ENCODE measurements around the gene SLC27A4. TPM values are rescaled to one million over a fixed set of nuclear protein-coding genes. Genes with fewer than 3 reads are reported as not detected.

SLC27A4 gene
- total and polyA plus RNA-seq, 2 of the 13 experiments (the other 11 are each of a cell fraction or from before 2014, with no cell fraction given), result 10.6 to 18.8 TPM

DNA sequence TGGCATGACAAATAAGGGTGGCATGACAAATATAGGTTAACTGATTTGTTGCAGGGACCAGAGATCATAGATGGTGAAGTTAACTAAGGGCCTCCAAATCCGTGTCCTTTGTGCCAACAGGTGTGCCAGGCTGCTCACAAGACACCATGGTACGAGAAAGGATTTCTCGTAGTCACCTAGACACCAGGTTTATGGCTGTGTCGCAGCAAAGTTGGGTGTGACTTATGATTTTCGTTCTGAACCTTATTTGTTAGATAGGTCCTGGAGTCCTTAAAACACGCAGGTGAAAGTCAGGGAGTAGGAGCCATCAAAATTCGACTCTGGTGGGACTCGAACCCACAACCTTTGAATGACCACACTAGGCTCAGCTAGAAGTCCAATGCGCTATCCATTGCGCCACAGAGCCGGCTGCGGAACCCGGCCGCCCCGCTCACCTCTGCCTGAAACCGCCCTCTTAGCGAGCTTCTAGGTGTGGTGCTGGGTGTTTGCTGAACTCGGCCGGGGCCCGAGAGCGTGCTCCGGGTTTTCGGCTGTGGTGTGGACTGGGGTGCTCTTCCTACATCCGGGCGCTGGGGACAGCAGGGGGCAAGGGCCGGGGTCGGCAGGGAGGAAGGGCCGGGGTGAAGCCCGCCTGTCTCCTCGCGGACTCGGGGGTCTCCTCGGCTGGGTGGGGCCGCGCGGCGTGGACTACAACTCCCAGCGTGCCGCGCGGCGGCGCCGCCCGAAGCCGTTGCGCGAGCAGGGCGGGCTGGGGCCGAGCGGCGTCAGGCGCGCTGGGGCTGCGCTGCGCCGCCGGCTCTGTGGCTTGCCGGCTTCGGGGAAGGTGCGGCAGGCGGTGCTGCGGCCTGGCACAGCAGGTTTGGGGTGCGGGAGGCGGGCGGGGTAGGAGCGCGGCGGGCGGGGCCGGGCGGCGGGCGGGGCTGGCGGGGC, at the start of gene SLC27A4 (continued):
- TF ChIP-seq ZNF790 (CRISPR knock-in tag; IDR thresholded peaks at IDR 0.05; ENCODE audit: borderline replicate concordance), result no peak
- TF ChIP-seq, protein P1, sequence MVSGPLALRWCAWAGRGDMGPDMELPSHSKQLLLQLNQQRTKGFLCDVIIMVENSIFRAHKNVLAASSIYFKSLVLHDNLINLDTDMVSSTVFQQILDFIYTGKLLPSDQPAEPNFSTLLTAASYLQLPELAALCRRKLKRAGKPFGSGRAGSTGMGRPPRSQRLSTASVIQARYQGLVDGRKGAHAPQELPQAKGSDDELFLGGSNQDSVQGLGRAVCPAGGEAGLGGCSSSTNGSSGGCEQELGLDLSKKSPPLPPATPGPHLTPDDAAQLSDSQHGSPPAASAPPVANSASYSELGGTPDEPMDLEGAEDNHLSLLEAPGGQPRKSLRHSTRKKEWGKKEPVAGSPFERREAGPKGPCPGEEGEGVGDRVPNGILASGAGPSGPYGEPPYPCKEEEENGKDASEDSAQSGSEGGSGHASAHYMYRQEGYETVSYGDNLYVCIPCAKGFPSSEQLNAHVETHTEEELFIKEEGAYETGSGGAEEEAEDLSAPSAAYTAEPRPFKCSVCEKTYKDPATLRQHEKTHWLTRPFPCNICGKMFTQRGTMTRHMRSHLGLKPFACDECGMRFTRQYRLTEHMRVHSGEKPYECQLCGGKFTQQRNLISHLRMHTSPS (CRISPR knock-in tag; IDR thresholded peaks at IDR 0.05; ENCODE audit: low read depth), result peak; percentile 27
- TF ChIP-seq, protein P2, sequence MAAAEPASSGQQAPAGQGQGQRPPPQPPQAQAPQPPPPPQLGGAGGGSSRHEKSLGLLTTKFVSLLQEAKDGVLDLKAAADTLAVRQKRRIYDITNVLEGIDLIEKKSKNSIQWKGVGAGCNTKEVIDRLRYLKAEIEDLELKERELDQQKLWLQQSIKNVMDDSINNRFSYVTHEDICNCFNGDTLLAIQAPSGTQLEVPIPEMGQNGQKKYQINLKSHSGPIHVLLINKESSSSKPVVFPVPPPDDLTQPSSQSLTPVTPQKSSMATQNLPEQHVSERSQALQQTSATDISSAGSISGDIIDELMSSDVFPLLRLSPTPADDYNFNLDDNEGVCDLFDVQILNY (CRISPR knock-in tag; conservative IDR thresholded peaks at IDR 0.05), result 0 out of 2 replicates have a peak, but pooled peaks have one; percentile 30
- TF ChIP-seq KMT2B (CRISPR knock-in tag; IDR thresholded peaks at IDR 0.05), result peak; percentile 46; the same call in 1 of the 2 replicates
- TF ChIP-seq ZSCAN30 (CRISPR knock-in tag; IDR thresholded peaks at IDR 0.05), result no peak
- TF ChIP-seq SP2 (CRISPR knock-in tag; IDR thresholded peaks at IDR 0.05), result no peak
- no peak for TF ChIP-seq SRSF1 (optimal IDR thresholded peaks at IDR 0.05; ENCODE audit: low read depth, low read length)
- TF ChIP-seq ZNF670 (CRISPR knock-in tag; IDR thresholded peaks at IDR 0.05; ENCODE audit: borderline replicate concordance), result no peak
- TF ChIP-seq ZNF180 (CRISPR knock-in tag; IDR thresholded peaks at IDR 0.05; ENCODE audit: borderline replicate concordance, low read depth), result no peak
- no peak for TF ChIP-seq ZNF260 (CRISPR knock-in tag; IDR thresholded peaks at IDR 0.05; ENCODE audit: borderline replicate concordance, low read depth)
- TF ChIP-seq HNF4G (IDR thresholded peaks at IDR 0.05; ENCODE audit: borderline replicate concordance, low read depth, low read length), result no peak; the same call in 1 of the 2 replicates
- TF ChIP-seq HNF4G (CRISPR knock-in tag; IDR thresholded peaks at IDR 0.05; ENCODE audit: borderline replicate concordance, low read depth), result no peak; the same call in 1 of the 2 replicates
- TF ChIP-seq ZNF557 (CRISPR knock-in tag; IDR thresholded peaks at IDR 0.05), result no peak
- TF ChIP-seq, protein P3, sequence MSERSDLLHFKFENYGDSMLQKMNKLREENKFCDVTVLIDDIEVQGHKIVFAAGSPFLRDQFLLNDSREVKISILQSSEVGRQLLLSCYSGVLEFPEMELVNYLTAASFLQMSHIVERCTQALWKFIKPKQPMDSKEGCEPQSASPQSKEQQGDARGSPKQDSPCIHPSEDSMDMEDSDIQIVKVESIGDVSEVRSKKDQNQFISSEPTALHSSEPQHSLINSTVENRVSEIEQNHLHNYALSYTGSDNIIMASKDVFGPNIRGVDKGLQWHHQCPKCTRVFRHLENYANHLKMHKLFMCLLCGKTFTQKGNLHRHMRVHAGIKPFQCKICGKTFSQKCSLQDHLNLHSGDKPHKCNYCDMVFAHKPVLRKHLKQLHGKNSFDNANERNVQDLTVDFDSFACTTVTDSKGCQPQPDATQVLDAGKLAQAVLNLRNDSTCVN (CRISPR knock-in tag; IDR thresholded peaks at IDR 0.05; ENCODE audit: borderline replicate concordance), result 0 out of 2 replicates have a peak, but pooled peaks have one; percentile 60
- TF ChIP-seq PHF20 (CRISPR knock-in tag; IDR thresholded peaks at IDR 0.05), result peak; percentile 22; the same call in 1 of the 2 replicates
- TF ChIP-seq KLF13 (CRISPR knock-in tag; IDR thresholded peaks at IDR 0.05), result no peak
- TF ChIP-seq DNMT1 (CRISPR knock-in tag; IDR thresholded peaks at IDR 0.05), result no peak
- peak; percentile 74 for TF ChIP-seq HIVEP1 (CRISPR knock-in tag; IDR thresholded peaks at IDR 0.05)
- TF ChIP-seq, protein P4, sequence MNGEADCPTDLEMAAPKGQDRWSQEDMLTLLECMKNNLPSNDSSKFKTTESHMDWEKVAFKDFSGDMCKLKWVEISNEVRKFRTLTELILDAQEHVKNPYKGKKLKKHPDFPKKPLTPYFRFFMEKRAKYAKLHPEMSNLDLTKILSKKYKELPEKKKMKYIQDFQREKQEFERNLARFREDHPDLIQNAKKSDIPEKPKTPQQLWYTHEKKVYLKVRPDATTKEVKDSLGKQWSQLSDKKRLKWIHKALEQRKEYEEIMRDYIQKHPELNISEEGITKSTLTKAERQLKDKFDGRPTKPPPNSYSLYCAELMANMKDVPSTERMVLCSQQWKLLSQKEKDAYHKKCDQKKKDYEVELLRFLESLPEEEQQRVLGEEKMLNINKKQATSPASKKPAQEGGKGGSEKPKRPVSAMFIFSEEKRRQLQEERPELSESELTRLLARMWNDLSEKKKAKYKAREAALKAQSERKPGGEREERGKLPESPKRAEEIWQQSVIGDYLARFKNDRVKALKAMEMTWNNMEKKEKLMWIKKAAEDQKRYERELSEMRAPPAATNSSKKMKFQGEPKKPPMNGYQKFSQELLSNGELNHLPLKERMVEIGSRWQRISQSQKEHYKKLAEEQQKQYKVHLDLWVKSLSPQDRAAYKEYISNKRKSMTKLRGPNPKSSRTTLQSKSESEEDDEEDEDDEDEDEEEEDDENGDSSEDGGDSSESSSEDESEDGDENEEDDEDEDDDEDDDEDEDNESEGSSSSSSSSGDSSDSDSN (CRISPR knock-in tag; IDR thresholded peaks at IDR 0.05), result peak; percentile 57; the same call in 1 of the 2 replicates
- peak; percentile 48; the same call in 1 of the 2 replicates for TF ChIP-seq KDM2A (CRISPR knock-in tag; IDR thresholded peaks at IDR 0.05; ENCODE audit: borderline replicate concordance, low read depth)
- no peak for TF ChIP-seq ZNF274 (CRISPR knock-in tag; IDR thresholded peaks at IDR 0.05)
- TF ChIP-seq NFE2L1 (CRISPR knock-in tag; IDR thresholded peaks at IDR 0.05; ENCODE audit: borderline replicate concordance), result no peak
- TF ChIP-seq TGIF2 (CRISPR knock-in tag; IDR thresholded peaks at IDR 0.05), result peak; percentile 46; the same call in 1 of the 2 replicates
